Tibial nerve (tissue), 4 donors: ENCODE measurements around the gene BIRC3. TPM values are rescaled to one million over a fixed set of nuclear protein-coding genes. Genes with fewer than 3 reads are reported as not detected.

Source experiments
- DNase-seq, 2 donors: peaks; one replicate each; pipeline ENCODE4 v3.0.0-alpha.2; 2019; ENCODE audit warnings: low spot score in 2 of 2
- H3K27ac ChIP-seq, 4 donors: fragments of 200-600 bp; sonication (generic) in 3 of 4; one replicate each; pipeline ENCODE4 v1.5.1; 2017 to 2019; ENCODE audit warnings: mild to moderate bottlenecking in 1 of 4
- H3K27me3 ChIP-seq, 2 donors: fragments of 200-600 bp; sonication (generic) in 1 of 2; one replicate each; pipeline versions ENCODE4 v1.5.1 to v1.6.0; 2017 to 2019
- H3K36me3 ChIP-seq, 3 donors: fragments of 200-600 bp; sonication (generic); one replicate each; pipeline ENCODE4 v1.5.1; 2018 to 2019
- H3K4me1 ChIP-seq, 4 donors: fragments of 200-600 bp; sonication (generic) in 3 of 4; one replicate each; pipeline ENCODE4 v1.5.1; 2017 to 2019
- H3K4me3 ChIP-seq, 4 donors: fragments of 200-600 bp; sonication (generic) in 3 of 4; one replicate each; pipeline ENCODE4 v1.5.1; 2017 to 2019; ENCODE audit warnings: mild to moderate bottlenecking in 1 of 4, moderate library complexity in 1 of 4
- H3K9me3 ChIP-seq, 4 donors: fragments of 200-600 bp; sonication (generic) in 3 of 4; one replicate each; pipeline ENCODE4 v1.5.1; 2017 to 2019
- CTCF ChIP-seq, 5 experiments: fragments of 200-600 bp in 3 of 5; fragments of 450-650 bp in 2 of 5; sonication (generic) in 3 of 5; IDR thresholded peaks; one replicate each; pipeline ENCODE4 v1.5.1; 2016 to 2019; ENCODE audit warnings: antibody characterized with exemption in 5 of 5, mild to moderate bottlenecking in 3 of 5, moderate library complexity in 2 of 5
- EP300 ChIP-seq, 2 donors: sonication (generic); formaldehyde crosslinking; IDR thresholded peaks; one replicate each; pipeline ENCODE4 v1.6.1; 2017; ENCODE audit warnings: antibody characterized with exemption in 2 of 2, mild to moderate bottlenecking in 1 of 2
- POLR2A ChIP-seq, 2 donors: fragments of 450-650 bp; IDR thresholded peaks; one replicate each; pipeline ENCODE4 v1.6.1; 2017; ENCODE audit warnings: antibody characterized with exemption in 2 of 2, mild to moderate bottlenecking in 2 of 2, moderate library complexity in 2 of 2
- WGBS, 2 donors: methylation state at CpG; one replicate each; pipeline ENCODE4 v1.1.5; 2018; 5-methylcytosine and 5-hydroxymethylcytosine counted together
- total RNA-seq, 4 donors: library from RNA; depleted of rRNA; stranded (reverse); fragments of >200 nt; gene quantifications; one replicate each; pipeline ENCODE4 v1.1.0, GENCODE V29; 2016

BIRC3 gene
- total RNA-seq, 4 donors from 2014 or later: 12.9 to 28.2 (median 20.3) TPM

DNA sequence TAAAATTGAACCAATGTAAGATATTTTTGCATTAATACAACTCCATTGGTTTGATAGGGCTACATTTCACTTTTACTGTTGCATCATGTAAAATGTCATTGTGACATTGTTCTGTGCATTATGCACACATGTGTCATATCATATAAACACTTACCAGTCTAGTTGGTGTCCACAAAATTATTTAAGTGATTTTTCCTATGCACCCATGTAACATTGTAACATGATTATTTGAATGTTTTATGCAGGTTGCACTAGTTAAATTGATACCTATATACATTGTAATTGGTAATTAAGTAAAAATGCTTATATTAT, 9.6 kb upstream of the BIRC3 start:
- Histone ChIP-seq H3K36me3 (peaks cover 0 to 2% (median 0%) of the 10 kb centered on the region in 3 donors), H3K27ac (peak overlapping the region in 1 of 4 donors; percentile 69), H3K4me1 (peaks cover 0 to 31% (median 12%) of the 10 kb centered on the region in 4 donors), H3K4me3 (no peak overlapping the region), H3K9me3 (peaks cover 0 to 3% (median 0%) of the 10 kb centered on the region in 4 donors), H3K27me3 (no peaks in the 10 kb centered on the region)
- no peak for TF ChIP-seq CTCF (IDR thresholded peaks at IDR 0.05)
- DNase-seq: no peak

- no peak for DNase-seq
- Histone ChIP-seq H3K27ac (no peak overlapping the region), H3K36me3 (no peaks in the 10 kb centered on the region), H3K4me1 (peaks cover 0 to 45% (median 21%) of the 10 kb centered on the region in 4 donors), H3K4me3 (no peak overlapping the region), H3K9me3 (no peaks in the 10 kb centered on the region), H3K27me3 (no peaks in the 10 kb centered on the region)
- WGBS, 2 donors: 86% methylated on average over 25 of the region's 25 CpGs
- TF ChIP-seq POLR2A (IDR thresholded peaks at IDR 0.05) (no peak), CTCF (IDR thresholded peaks at IDR 0.05) (no peak), EP300 (IDR thresholded peaks at IDR 0.05) (no peak)
Measured at GRCh38 chr11:102309621-102310541, 7.4 kb upstream of the BIRC3 start.

- no peaks in the 10 kb centered on the region for H3K27me3 ChIP-seq
- DNase-seq: no peak
- no peaks in the 10 kb centered on the region for H3K36me3 ChIP-seq
- TF ChIP-seq POLR2A (IDR thresholded peaks at IDR 0.05) (no peak), EP300 (IDR thresholded peaks at IDR 0.05) (peak; percentile 23 to 65)
- WGBS, 2 donors: 23 to 32% methylated on average over 2 of the region's 2 CpGs
- no peaks in the 10 kb centered on the region for H3K9me3 ChIP-seq
- peak overlapping the region; percentile 77 to 92 (median 85) for H3K27ac ChIP-seq
- peaks cover 0 to 33% (median 13%) of the 10 kb centered on the region in 4 donors for H3K4me1 ChIP-seq
- peak overlapping the region in 3 of 4 donors; percentile 16 to 33 (median 16) for H3K4me3 ChIP-seq
Measured at GRCh38 chr11:102312667-102313066, 4.6 kb upstream of the BIRC3 start.

GRCh38 chr11:102313238-102313940, 3.9 kb upstream of the BIRC3 start:
- Histone ChIP-seq H3K36me3 (no peaks in the 10 kb centered on the region), H3K4me1 (peaks cover 0 to 39% (median 13%) of the 10 kb centered on the region in 4 donors), H3K27me3 (no peaks in the 10 kb centered on the region), H3K9me3 (no peaks in the 10 kb centered on the region), H3K4me3 (peak overlapping the region in 3 of 4 donors; percentile 16 to 33 (median 16)), H3K27ac (peak overlapping the region; percentile 77 to 92 (median 85))
- TF ChIP-seq CTCF (IDR thresholded peaks at IDR 0.05) (no peak), EP300 (IDR thresholded peaks at IDR 0.05) (no peak), POLR2A (IDR thresholded peaks at IDR 0.05) (no peak)
- DNase-seq: no peak
- 15 to 26% methylated on average over 4 of the region's 4 CpGs for whole genome bisulfite sequencing, 2 donors

- Histone ChIP-seq H3K27me3 (no peaks in the 10 kb centered on the region), H3K9me3 (no peaks in the 10 kb centered on the region), H3K27ac (peak overlapping the region; percentile 77 to 92 (median 85)), H3K4me3 (no peak overlapping the region), H3K4me1 (peaks cover 0 to 44% (median 14%) of the 10 kb centered on the region in 4 donors), H3K36me3 (no peaks in the 10 kb centered on the region)
- WGBS, 2 donors: 81 to 83% methylated on average over 2 of the region's 2 CpGs
- no peak for DNase-seq
- no peak for TF ChIP-seq POLR2A (IDR thresholded peaks at IDR 0.05)
- no peak for TF ChIP-seq CTCF (IDR thresholded peaks at IDR 0.05)
- TF ChIP-seq EP300 (IDR thresholded peaks at IDR 0.05): no peak
Measured at GRCh38 chr11:102314784-102315183, 2.5 kb upstream of the BIRC3 start.
